Stomach (tissue), 9 donors: ENCODE measurements around the gene SEMA5B. TPM values are rescaled to one million over a fixed set of nuclear protein-coding genes. Genes with fewer than 3 reads are reported as not detected.

Experiments
- DNase-seq, 2 donors: peaks; one replicate each; pipeline versions ENCODE4 v3.0.0 to v3.0.0-alpha.2; 2013 to 2019
- H3K27ac ChIP-seq, 5 donors: fragments of 200-600 bp in 4 of 5; sonication (generic) in 4 of 5; one replicate each; pipeline ENCODE4 v1.5.1; 2013 to 2019; ENCODE audit warnings: mild to moderate bottlenecking in 1 of 5, moderate library complexity in 1 of 5
- H3K27me3 ChIP-seq, 3 donors: fragments of 200-600 bp; sonication (generic); one replicate each; pipeline ENCODE4 v1.5.1; 2017 to 2019; ENCODE audit warnings: mixed run types in 1 of 3
- H3K36me3 ChIP-seq, 4 donors: fragments of 200-600 bp; sonication (generic); 1 replicate in 3 of 4; 2 replicates in 1 of 4; pipeline ENCODE4 v1.5.1; 2016 to 2019
- H3K4me1 ChIP-seq, 4 donors: fragments of 200-600 bp; sonication (generic); one replicate each; pipeline ENCODE4 v1.5.1; 2016 to 2019
- H3K4me3 ChIP-seq, 4 donors: fragments of 200-600 bp; sonication (generic) in 3 of 4; one replicate each; pipeline ENCODE4 v1.5.1; 2016 to 2019; ENCODE audit warnings: mild to moderate bottlenecking in 1 of 4
- H3K9me3 ChIP-seq, 4 donors: fragments of 200-600 bp; sonication (generic); one replicate each; pipeline ENCODE4 v1.5.1; 2016 to 2019
- CTCF ChIP-seq, 7 experiments: fragments of 450-650 bp in 4 of 7; fragments of 200-600 bp in 3 of 7; sonication (generic) in 3 of 7; IDR thresholded peaks; one replicate each; pipeline ENCODE4 v1.5.1; 2016 to 2019; ENCODE audit warnings: antibody characterized with exemption in 7 of 7, control low read depth in 2 of 7, mild to moderate bottlenecking in 1 of 7
- EP300 ChIP-seq: sonication (generic); formaldehyde crosslinking; IDR thresholded peaks from one replicate; pipeline ENCODE4 v1.6.1; 2017; ENCODE audit warnings: antibody characterized with exemption
- POLR2A ChIP-seq, 4 donors: fragments of 450-650 bp; IDR thresholded peaks; one replicate each; pipeline ENCODE4 v1.6.1; 2016; ENCODE audit warnings: antibody characterized with exemption in 4 of 4, control low read depth in 2 of 4, mild to moderate bottlenecking in 1 of 4, moderate library complexity in 1 of 4
- POLR2AphosphoS5 ChIP-seq, 3 donors: sonication (generic); formaldehyde crosslinking; IDR thresholded peaks; one replicate each; pipeline ENCODE4 v1.6.1; 2016; ENCODE audit warnings: antibody characterized with exemption in 3 of 3
- WGBS, 5 donors: extraction: QIAGEN DNeasy Blood & Tissue Kit in 3 of 5; methylation state at CpG; one replicate each; pipeline versions ENCODE4 v1.1.5 to v1.1.7; 2013 to 2018; 5-methylcytosine and 5-hydroxymethylcytosine counted together
- intact Hi-C: fragments of 100-400 bp; cut with DNase I; formaldehyde crosslinking; loops from one replicate; pipeline ENCODE4 v1.15.1; 2023; ENCODE audit warnings: low total_unique reads
- polyA plus RNA-seq, 3 donors: library from polyadenylated mRNA; stranded (reverse); fragments of 200-250 nt; gene quantifications; one replicate each; pipeline ENCODE4 v1.2.3, GENCODE V29; 2013
- total RNA-seq, 5 donors: library from RNA; depleted of rRNA; stranded (reverse); fragments of >200 nt; gene quantifications; one replicate each; pipeline versions ENCODE4 v1.1.0 to v1.2.3, GENCODE V29; 2014 to 2016
- donor health status: healthy with polysubstance abuse.
- donor health status: Bipolar disorder and iron deficiency.
- donor health status: healthy.

Gene SEMA5B
- total and polyA plus RNA-seq, 8 donors = 0.15 to 27.2 (median 1.0) TPM; not detected in 2

DNA sequence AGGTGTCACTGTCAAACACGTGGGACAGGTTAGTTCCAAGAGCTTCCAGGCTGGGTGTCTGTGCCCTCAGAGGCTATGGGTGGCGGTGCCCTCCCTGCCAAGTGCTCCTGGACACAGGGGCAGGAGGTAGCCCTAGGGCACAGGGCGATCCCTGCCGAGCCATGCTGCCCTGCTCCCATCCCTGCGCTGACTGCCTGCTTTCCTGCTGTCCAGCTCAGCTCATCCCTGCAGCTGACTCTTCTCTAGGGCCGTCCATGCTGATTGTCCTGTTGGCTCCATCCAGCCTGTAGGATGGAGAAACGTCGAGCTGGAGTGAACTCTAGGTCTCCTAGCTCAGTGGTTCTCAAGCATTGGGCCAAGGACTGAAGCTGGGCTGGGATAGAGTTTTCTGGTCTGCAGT lies 42.9 kb upstream of the SEMA5B start:
- TF ChIP-seq POLR2A (IDR thresholded peaks at IDR 0.05) (no peak), CTCF (IDR thresholded peaks at IDR 0.05) (no peak), EP300 (no peak)

GRCh38 chr3:123068601-123069381 lies 41.2 kb upstream of the SEMA5B start:
- Histone ChIP-seq H3K9me3 (no peaks in the 10 kb centered on the region), H3K36me3 (no peaks in the 10 kb centered on the region), H3K4me1 (peaks cover 35 to 66% (median 61%) of the 10 kb centered on the region in 4 donors), H3K4me3 (peak overlapping the region; percentile 65 to 95 (median 88)), H3K27me3 (no peaks in the 10 kb centered on the region), H3K27ac (peak overlapping the region; percentile 86 to 92 (median 90))
- peak; percentile 51 to 78 for DNase-seq
- WGBS, 5 donors = 29 to 53% (median 44%) methylated on average over 12 of the region's 12 CpGs
- intact Hi-C loops = no loop called here
- TF ChIP-seq POLR2AphosphoS5 (IDR thresholded peaks at IDR 0.05) = peak in 2 of 3 donors; percentile 30 to 48
- no peak for TF ChIP-seq CTCF (IDR thresholded peaks at IDR 0.05)

More for the DNA sequence above, 42.9 kb upstream of the SEMA5B start:
- Histone ChIP-seq H3K4me3 (peak overlapping the region in 1 of 4 donors; percentile 29), H3K4me1 (peaks cover 35 to 70% (median 65%) of the 10 kb centered on the region in 4 donors), H3K36me3 (no peaks in the 10 kb centered on the region), H3K27ac (peak overlapping the region in 3 of 5 donors; percentile 51 to 74 (median 69)), H3K27me3 (no peaks in the 10 kb centered on the region), H3K9me3 (no peaks in the 10 kb centered on the region)
- DNase-seq = peak in 1 of 2 donors; percentile 33
- intact Hi-C loops = no loop called here
- WGBS, 5 donors = 40 to 60% (median 45%) methylated on average over 7 to 8 of the region's 8 CpGs

- no peaks in the 10 kb centered on the region for H3K27me3 ChIP-seq
- WGBS, 5 donors = 8 to 15% (median 13%) methylated on average over 23 to 24 of the region's 24 CpGs
- peaks cover 35 to 61% (median 58%) of the 10 kb centered on the region in 4 donors for H3K4me1 ChIP-seq
- H3K27ac ChIP-seq = peak overlapping the region; percentile 86 to 92 (median 90)
- no peaks in the 10 kb centered on the region for H3K36me3 ChIP-seq
- no peak for TF ChIP-seq POLR2A (IDR thresholded peaks at IDR 0.05)
- TF ChIP-seq CTCF (IDR thresholded peaks at IDR 0.05) = no peak
- no peak for TF ChIP-seq EP300
- TF ChIP-seq POLR2AphosphoS5 (IDR thresholded peaks at IDR 0.05) = no peak
- peak; percentile 39 to 49 for DNase-seq
- H3K4me3 ChIP-seq = peak overlapping the region; percentile 65 to 95 (median 88)
- intact Hi-C loops = no loop called here
- no peaks in the 10 kb centered on the region for H3K9me3 ChIP-seq
Measured at GRCh38 chr3:123067689-123068600, 40.4 kb upstream of the SEMA5B start.
